Fibroblast of the aortic adventitia (primary cell): Measurements from ENCODE around the gene ANKRD29. TPM values are rescaled to one million over a fixed set of nuclear protein-coding genes. Genes with fewer than 3 reads are reported as not detected.
A peak's percentile ranks its signal among the peaks of the same experiment; 100 is the strongest.

Source experiments
- DNase-seq: peaks from one replicate; pipeline ENCODE4 v3.0.0-alpha.2; 2010; ENCODE audit warnings: low read depth
- H3K4me3 ChIP-seq: 2 replicates; pipeline ENCODE4 v1.5.1; 2011; ENCODE audit warnings: low read depth, mild to moderate bottlenecking, control low read depth, low read length, moderate library complexity
- total RNA-seq: library from RNA; depleted of rRNA; stranded (reverse); fragments of >200 nt; gene quantifications from 2 replicates; pipeline ENCODE4 v1.2.3, GENCODE V29; 2012; ENCODE audit warnings: low replicate concordance
- TF ChIP-seq, protein P1 (sequence below): IDR thresholded peaks from 2 replicates; pipeline ENCODE4 v1.5.1; 2011; ENCODE audit warnings: mild to moderate bottlenecking, low read length, control low read depth, inconsistent platforms; ENCODE audit not compliant: insufficient read depth

Gene ANKRD29
- total RNA-seq, 1 donor = 17.4 TPM

DNA sequence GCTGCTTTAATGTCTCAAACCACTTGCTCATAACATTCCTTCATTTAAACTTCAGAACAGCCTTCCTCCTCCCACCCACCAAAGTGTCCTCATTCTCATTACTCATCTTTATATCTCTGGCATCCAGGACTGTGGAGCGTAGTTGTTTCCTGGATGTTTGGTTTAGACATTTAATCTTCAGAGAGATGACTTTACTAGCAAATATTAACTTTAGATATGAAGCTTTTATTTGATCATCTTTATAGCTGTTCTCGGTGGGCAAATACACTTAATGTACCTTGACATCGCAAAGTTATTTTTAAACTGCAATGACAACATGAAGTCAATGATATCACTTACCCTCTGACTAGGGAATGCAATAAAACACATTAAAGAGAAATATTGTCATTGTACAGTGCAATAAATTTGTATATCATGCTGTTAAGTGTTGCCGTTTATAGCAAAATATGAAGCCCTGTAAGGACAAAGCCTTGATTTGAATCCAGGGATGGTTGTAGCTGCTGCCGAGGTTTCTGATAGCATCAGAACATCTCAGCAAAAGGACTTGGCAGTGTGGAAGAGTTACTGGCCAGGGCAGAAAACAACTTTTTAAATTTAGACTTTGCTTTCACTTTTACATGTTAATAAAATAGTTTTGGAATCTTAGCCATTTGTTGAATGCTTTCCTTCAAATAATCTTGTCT lies 21.9 kb upstream of the ANKRD29 start:
- DNase-seq = peak; percentile 40
- H3K4me3 ChIP-seq = no peak overlapping the region
- TF ChIP-seq, protein P1, sequence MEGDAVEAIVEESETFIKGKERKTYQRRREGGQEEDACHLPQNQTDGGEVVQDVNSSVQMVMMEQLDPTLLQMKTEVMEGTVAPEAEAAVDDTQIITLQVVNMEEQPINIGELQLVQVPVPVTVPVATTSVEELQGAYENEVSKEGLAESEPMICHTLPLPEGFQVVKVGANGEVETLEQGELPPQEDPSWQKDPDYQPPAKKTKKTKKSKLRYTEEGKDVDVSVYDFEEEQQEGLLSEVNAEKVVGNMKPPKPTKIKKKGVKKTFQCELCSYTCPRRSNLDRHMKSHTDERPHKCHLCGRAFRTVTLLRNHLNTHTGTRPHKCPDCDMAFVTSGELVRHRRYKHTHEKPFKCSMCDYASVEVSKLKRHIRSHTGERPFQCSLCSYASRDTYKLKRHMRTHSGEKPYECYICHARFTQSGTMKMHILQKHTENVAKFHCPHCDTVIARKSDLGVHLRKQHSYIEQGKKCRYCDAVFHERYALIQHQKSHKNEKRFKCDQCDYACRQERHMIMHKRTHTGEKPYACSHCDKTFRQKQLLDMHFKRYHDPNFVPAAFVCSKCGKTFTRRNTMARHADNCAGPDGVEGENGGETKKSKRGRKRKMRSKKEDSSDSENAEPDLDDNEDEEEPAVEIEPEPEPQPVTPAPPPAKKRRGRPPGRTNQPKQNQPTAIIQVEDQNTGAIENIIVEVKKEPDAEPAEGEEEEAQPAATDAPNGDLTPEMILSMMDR = no peak

DNA sequence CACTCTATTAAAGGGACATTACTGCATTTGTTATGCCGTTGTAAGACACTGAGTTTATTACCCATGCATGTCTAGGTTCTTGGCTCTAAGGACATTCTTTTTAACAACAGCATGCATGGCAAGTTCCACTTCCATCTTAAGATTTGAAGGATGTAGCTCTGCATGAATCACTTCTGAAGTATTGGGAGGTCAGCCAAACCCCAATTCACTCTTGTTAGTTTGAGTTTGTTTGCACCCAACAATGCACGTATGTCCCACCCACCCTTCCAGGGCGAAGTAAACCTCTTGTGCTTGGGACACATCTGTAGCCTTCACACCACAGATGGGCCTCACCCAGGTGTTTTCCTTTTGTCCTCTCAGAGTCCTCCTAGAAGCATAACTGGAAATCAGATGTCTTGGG lies 21.0 kb upstream of the ANKRD29 start:
- peak; percentile 30 for DNase-seq
- TF ChIP-seq, protein P1 = no peak

DNA sequence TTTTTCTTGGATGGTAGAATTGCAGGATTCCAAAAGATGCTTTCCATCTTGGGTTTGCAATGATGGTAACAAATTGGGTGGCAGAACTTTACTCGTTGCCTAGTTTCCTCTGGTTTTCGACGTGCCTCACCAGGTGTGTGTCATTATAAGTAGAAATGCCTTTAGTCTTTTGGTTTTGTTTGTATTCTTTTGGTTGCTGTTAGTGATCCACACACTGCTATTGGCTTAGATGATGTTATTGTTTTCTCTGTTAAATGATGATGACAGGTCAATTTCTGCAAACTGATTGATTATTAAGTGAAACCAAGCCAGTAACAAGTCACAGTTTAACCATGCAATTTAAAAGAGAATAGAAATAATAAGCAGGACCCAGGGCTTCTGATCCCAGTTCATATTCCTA lies 20.4 kb upstream of the ANKRD29 start:
- H3K4me3 ChIP-seq = no peak overlapping the region
- TF ChIP-seq, protein P1 = no peak
- DNase-seq = no peak

More for the DNA sequence above, 21.0 kb upstream of the ANKRD29 start:
- no peak overlapping the region for H3K4me3 ChIP-seq

DNA sequence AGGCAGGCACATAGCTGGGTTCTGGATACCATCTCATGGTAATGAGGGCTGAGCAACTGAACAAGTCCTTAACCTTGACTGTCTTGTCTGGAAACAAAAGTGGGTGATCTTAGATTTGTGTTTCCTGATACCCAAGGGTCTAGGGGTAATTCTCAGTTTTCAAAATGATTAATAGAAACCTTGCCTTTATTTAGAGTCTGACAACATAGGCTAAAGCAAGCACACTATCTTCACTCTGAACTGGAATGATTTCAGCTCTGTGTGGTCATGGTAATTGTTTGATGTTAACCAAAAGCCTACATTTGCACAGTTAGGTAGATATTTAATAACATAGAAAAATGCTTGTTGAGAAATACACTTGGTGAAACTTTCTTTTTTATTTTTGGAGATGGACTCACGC lies 19.8 kb upstream of the ANKRD29 start:
- TF ChIP-seq, protein P1 = no peak
- no peak for DNase-seq
- H3K4me3 ChIP-seq = no peak overlapping the region

GRCh38 chr18:23682045-23682444 lies 19.3 kb upstream of the ANKRD29 start:
- TF ChIP-seq, protein P1 = no peak
- DNase-seq = no peak
- H3K4me3 ChIP-seq = no peak overlapping the region

- no peak for DNase-seq
- TF ChIP-seq, protein P1 = no peak
- H3K4me3 ChIP-seq = no peak overlapping the region
Observed at GRCh38 chr18:23675896-23676295, 13.2 kb upstream of the ANKRD29 start.

DNA sequence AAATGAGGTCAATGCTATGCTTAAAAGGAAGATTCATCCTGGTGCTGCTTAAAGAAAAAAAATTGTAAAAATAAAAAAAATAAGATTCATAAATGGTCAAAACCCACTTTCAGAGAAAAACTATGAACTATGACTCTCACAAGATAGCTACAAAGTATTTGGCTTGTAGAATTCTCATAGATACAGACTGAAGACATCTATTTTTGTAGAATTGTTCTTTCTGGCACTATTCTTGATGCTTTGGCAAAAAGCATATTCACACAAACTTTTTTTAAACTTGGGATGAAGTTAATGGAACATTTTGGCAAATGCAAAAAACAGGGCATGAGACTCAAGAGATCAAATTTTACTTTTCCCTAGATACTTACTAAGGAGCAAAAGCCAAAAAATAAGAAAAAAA lies 12.5 kb upstream of the ANKRD29 start:
- no peak overlapping the region for H3K4me3 ChIP-seq
- no peak for DNase-seq
- TF ChIP-seq, protein P1 = no peak
